DND-41 (cell line): ENCODE results near the gene HOOK2.

Experiments
- ATAC-seq: fragments of 200-7000 bp; cut with Tn5 transposase; 3 replicates; pipeline ENCODE4 v1.9.1; 2021; ENCODE audit warnings: low read depth; ENCODE audit not compliant: insufficient read depth
- DNase-seq: peaks from one replicate; pipeline ENCODE4 v3.0.0-alpha.2; 2020
- H2AFZ ChIP-seq: 2 replicates; pipeline ENCODE4 v1.6.0; 2012; ENCODE audit warnings: low read depth, low read length
- H3K27ac ChIP-seq: 2 replicates; pipeline ENCODE4 v1.5.1; 2012; ENCODE audit warnings: low read length, inconsistent platforms
- H3K27me3 ChIP-seq: fragments of 200-600 bp; sonication (generic); 2 replicates; pipeline ENCODE4 v1.6.0; 2012; ENCODE audit warnings: low read length, mild to moderate bottlenecking, inconsistent platforms; ENCODE audit not compliant: insufficient read depth, poor library complexity
- H3K36me3 ChIP-seq: 2 replicates; pipeline ENCODE4 v1.5.1; 2012; ENCODE audit warnings: low read length, inconsistent platforms; ENCODE audit not compliant: insufficient read depth
- H3K4me1 ChIP-seq: 2 replicates; pipeline ENCODE4 v1.5.1; 2012; ENCODE audit warnings: mild to moderate bottlenecking, low read length; ENCODE audit not compliant: insufficient read depth
- H3K4me2 ChIP-seq: 2 replicates; pipeline ENCODE4 v1.6.0; 2012; ENCODE audit warnings: mild to moderate bottlenecking, moderate library complexity, low read length, inconsistent platforms; ENCODE audit not compliant: insufficient read depth
- H3K4me3 ChIP-seq, 2 experiments: fragments of 200-600 bp in 1 of 2; shearing (Covaris generic) in 1 of 2; 2 replicates each; pipeline ENCODE4 v1.5.1; 2012 to 2016; ENCODE audit warnings: inconsistent platforms in 2 of 2, low read length in 2 of 2, mild to moderate bottlenecking in 2 of 2, low read depth in 1 of 2, moderate library complexity in 1 of 2
- H3K79me2 ChIP-seq: 2 replicates; pipeline ENCODE4 v1.6.0; 2012; ENCODE audit warnings: low read length, inconsistent platforms; ENCODE audit not compliant: insufficient read depth
- H3K9ac ChIP-seq: 2 replicates; pipeline ENCODE4 v1.6.0; 2012; ENCODE audit warnings: low read depth, mild to moderate bottlenecking, inconsistent platforms, low read length, moderate library complexity
- H3K9me3 ChIP-seq: 2 replicates; pipeline ENCODE4 v1.5.1; 2012; ENCODE audit warnings: low read length, moderate library complexity, mild to moderate bottlenecking, inconsistent platforms; ENCODE audit not compliant: insufficient read depth, severe bottlenecking
- H4K20me1 ChIP-seq: 2 replicates; pipeline ENCODE4 v1.6.0; 2012; ENCODE audit warnings: low read length; ENCODE audit not compliant: insufficient read depth
- CTCF ChIP-seq: IDR thresholded peaks from 2 replicates; pipeline ENCODE4 v1.5.1; 2012; ENCODE audit warnings: borderline replicate concordance, low read length, moderate library complexity, mild to moderate bottlenecking; ENCODE audit not compliant: poor library complexity, severe bottlenecking; ENCODE audit errors: extremely low read depth
- EZH2 ChIP-seq: IDR thresholded peaks from 3 replicates; pipeline ENCODE4 v1.6.1; 2012; ENCODE audit warnings: borderline replicate concordance, low read depth, mild to moderate bottlenecking, moderate library complexity, low read length, inconsistent platforms; ENCODE audit not compliant: severe bottlenecking

HOOK2 gene

GRCh38 chr19:12783849-12784393, 8.6 kb upstream of the HOOK2 start:
- no peaks in the 10 kb centered on the region for H3K9me3 ChIP-seq
- ATAC-seq: no peak
- peak overlapping the region in 1 of 2 experiments; percentile 77; a peak in 2 of 4 replicates for H3K4me3 ChIP-seq
- no peaks in the 10 kb centered on the region; the same call in 1 of the 2 replicates for H4K20me1 ChIP-seq
- no peak for DNase-seq
- no peaks in the 10 kb centered on the region for H3K79me2 ChIP-seq
- H3K27ac ChIP-seq: peak overlapping the region; percentile 76
- H3K9ac ChIP-seq: peak overlapping the region; percentile 84
- no peak overlapping the region for H2AFZ ChIP-seq
- H3K36me3 ChIP-seq: no peaks in the 10 kb centered on the region
- TF ChIP-seq EZH2: no peak
- no peak for TF ChIP-seq CTCF
- peak overlapping the region; percentile 97 for H3K4me2 ChIP-seq
- H3K27me3 ChIP-seq: no peaks in the 10 kb centered on the region
- peaks cover 55% of the 10 kb centered on the region for H3K4me1 ChIP-seq

- TF ChIP-seq EZH2 (no peak), CTCF (no peak)
- no peaks in the 10 kb centered on the region; the same call in 1 of the 2 replicates for H4K20me1 ChIP-seq
- peak overlapping the region; percentile 76 for H3K27ac ChIP-seq
- no peak overlapping the region for H2AFZ ChIP-seq
- H3K27me3 ChIP-seq: no peaks in the 10 kb centered on the region
- no peaks in the 10 kb centered on the region for H3K36me3 ChIP-seq
- H3K4me3 ChIP-seq: peak overlapping the region in 1 of 2 experiments; percentile 77; a peak in 3 of 4 replicates
- peak overlapping the region; percentile 84 for H3K9ac ChIP-seq
- peak overlapping the region; percentile 97 for H3K4me2 ChIP-seq
- ATAC-seq: peak; percentile 46
- H3K9me3 ChIP-seq: no peaks in the 10 kb centered on the region
- H3K79me2 ChIP-seq: no peaks in the 10 kb centered on the region
- H3K4me1 ChIP-seq: peaks cover 60% of the 10 kb centered on the region
- DNase-seq: peak; percentile 86
Observed at GRCh38 chr19:12783291-12783848, 8.0 kb upstream of the HOOK2 start.

GRCh38 chr19:12782424-12783290, 7.3 kb upstream of the HOOK2 start:
- no peak for TF ChIP-seq EZH2
- TF ChIP-seq CTCF: peak; percentile 36
- H3K4me2 ChIP-seq: peak overlapping the region; percentile 97
- no peaks in the 10 kb centered on the region for H3K9me3 ChIP-seq
- ATAC-seq (peak; percentile 43), DNase-seq (peak; percentile 85)
- peak overlapping the region; percentile 84 for H3K9ac ChIP-seq
- H3K36me3 ChIP-seq: no peaks in the 10 kb centered on the region
- no peaks in the 10 kb centered on the region; the same call in 1 of the 2 replicates for H4K20me1 ChIP-seq
- H3K79me2 ChIP-seq: no peaks in the 10 kb centered on the region
- peak overlapping the region; percentile 31 to 77; a peak in 3 of 4 replicates for H3K4me3 ChIP-seq
- H3K27ac ChIP-seq: peak overlapping the region; percentile 76
- H3K4me1 ChIP-seq: peaks cover 67% of the 10 kb centered on the region
- no peaks in the 10 kb centered on the region for H3K27me3 ChIP-seq
- peak overlapping the region; percentile 65 for H2AFZ ChIP-seq
